B cell (primary cell): ENCODE data around the gene CCDC183. TPM values are rescaled to one million over a fixed set of nuclear protein-coding genes. Genes with fewer than 3 reads are reported as not detected.

Experiments used
- ATAC-seq: fragments of 200-7000 bp; cut with Tn5 transposase; one replicate; pipeline ENCODE4 v1.10.0; 2021; ENCODE audit warnings: low read depth, mild to moderate bottlenecking, moderate number of reproducible peaks, moderate library complexity
- CTCF ChIA-PET: fragments of 350-600 bp; sonication (Branson Sonifier 250); formaldehyde crosslinking; loops from one replicate; lab custom pipeline; 2021; ENCODE audit warnings: antibody characterized with exemption, inconsistent platforms; lab: Charles Lee
- POLR2A ChIA-PET: fragments of 350-600 bp; sonication (Branson Sonifier 250); formaldehyde crosslinking; loops from one replicate; lab custom pipeline; 2021; ENCODE audit warnings: antibody characterized with exemption; lab: Charles Lee
- DNase-seq: peaks from one replicate; pipeline ENCODE4 v3.0.0; 2013
- H2AFZ ChIP-seq: 2 replicates; pipeline ENCODE4 v1.6.1; 2012; ENCODE audit warnings: mild to moderate bottlenecking, low read depth, low read length; ENCODE audit not compliant: insufficient read depth, poor library complexity, severe bottlenecking
- H3K27ac ChIP-seq, 2 donors: 1 replicate in 1 of 2; 2 replicates in 1 of 2; pipeline ENCODE4 v1.5.1; 2012 to 2013; ENCODE audit warnings: low read length in 2 of 2, mild to moderate bottlenecking in 2 of 2, moderate library complexity in 1 of 2
- H3K27me3 ChIP-seq, 4 experiments: fragments of 200-600 bp in 1 of 4; sonication (generic) in 1 of 4; replicated peaks in 1 of 4; 1 replicate in 2 of 4; 2 replicates in 2 of 4; pipeline versions ENCODE4 v1.6.1 to v1.7.0; 2013 to 2016; ENCODE audit warnings: low read length in 3 of 4, mild to moderate bottlenecking in 2 of 4, mixed read lengths in 1 of 4, moderate library complexity in 1 of 4; ENCODE audit not compliant: insufficient read depth in 4 of 4, control insufficient read depth in 3 of 4; ENCODE audit errors: control extremely low read depth in 1 of 4
- H3K36me3 ChIP-seq, 2 experiments: replicated peaks in 1 of 2; 1 replicate in 1 of 2; 2 replicates in 1 of 2; pipeline versions ENCODE4 v1.6.1 to v1.7.1; 2013; ENCODE audit warnings: low read length in 1 of 2; ENCODE audit not compliant: insufficient read depth in 2 of 2, control insufficient read depth in 1 of 2; ENCODE audit errors: control extremely low read depth in 1 of 2, extremely low read depth in 1 of 2
- H3K4me1 ChIP-seq, 2 donors: fragments of 200-600 bp in 1 of 2; sonication (generic) in 1 of 2; 1 replicate in 1 of 2; 2 replicates in 1 of 2; pipeline versions ENCODE4 v1.5.1 to v1.6.1; 2013 to 2017; ENCODE audit warnings: low read length in 2 of 2; ENCODE audit not compliant: control insufficient read depth in 2 of 2, insufficient read depth in 2 of 2
- H3K4me2 ChIP-seq: replicated peaks from 2 replicates; pipeline ENCODE3; 2012; ENCODE audit warnings: mild to moderate bottlenecking, low read depth, low read length; ENCODE audit not compliant: poor library complexity, severe bottlenecking
- H3K4me3 ChIP-seq, 5 experiments: fragments of 200-600 bp in 1 of 5; sonication (generic) in 1 of 5; 1 replicate in 3 of 5; 2 replicates in 2 of 5; pipeline versions ENCODE4 v1.5.1 to v1.7.0; 2011 to 2016; ENCODE audit warnings: low read length in 4 of 5, mild to moderate bottlenecking in 4 of 5, low read depth in 2 of 5, control low read depth in 1 of 5, moderate library complexity in 1 of 5; ENCODE audit not compliant: insufficient read depth in 1 of 5; ENCODE audit errors: control extremely low read depth in 1 of 5, extremely low read depth in 1 of 5
- H3K79me2 ChIP-seq: fragments of 200-600 bp; sonication (generic); one replicate; pipeline ENCODE4 v1.6.0; 2016; ENCODE audit warnings: low read length; ENCODE audit not compliant: control insufficient read depth, insufficient read depth
- H3K9ac ChIP-seq: fragments of 200-600 bp; sonication (generic); 2 replicates; pipeline ENCODE4 v1.6.1; 2017; ENCODE audit warnings: mild to moderate bottlenecking, low read length, moderate library complexity
- H3K9me3 ChIP-seq, 3 donors: one replicate each; pipeline versions ENCODE4 v1.6.1 to v1.7.1; 2013; ENCODE audit warnings: low read length in 2 of 3; ENCODE audit not compliant: control insufficient read depth in 2 of 3, insufficient read depth in 1 of 3; ENCODE audit errors: control extremely low read depth in 1 of 3
- H4K20me1 ChIP-seq: 2 replicates; pipeline ENCODE4 v1.6.0; 2012; ENCODE audit warnings: mild to moderate bottlenecking, low read length; ENCODE audit not compliant: insufficient read depth, control insufficient read depth, poor library complexity, severe bottlenecking
- H3K27ac Mint-ChIP-seq: one replicate; pipeline ENCODE4 v1.8.0; 2021; ENCODE audit warnings: mixed read lengths
- H3K27me3 Mint-ChIP-seq: one replicate; pipeline ENCODE4 v1.8.0; 2021; ENCODE audit warnings: mixed read lengths
- H3K4me1 Mint-ChIP-seq: one replicate; pipeline ENCODE4 v1.8.0; 2021; ENCODE audit warnings: mixed read lengths
- H3K4me3 Mint-ChIP-seq: one replicate; pipeline ENCODE4 v1.8.0; 2021; ENCODE audit warnings: mixed read lengths
- H3K9me3 Mint-ChIP-seq: one replicate; pipeline ENCODE4 v1.8.0; 2022; ENCODE audit warnings: mixed read lengths; ENCODE audit not compliant: insufficient read depth
- EZH2 ChIP-seq: IDR thresholded peaks from 2 replicates; pipeline ENCODE4 v1.6.1; 2012; ENCODE audit warnings: borderline replicate concordance, low read depth, mild to moderate bottlenecking, moderate library complexity, low read length; ENCODE audit not compliant: insufficient read depth, poor library complexity, severe bottlenecking
- WGBS: methylation state at CpG from one replicate; pipeline ENCODE4 v1.1.5; 2013; ENCODE audit warnings: missing lambda C conversion rate; ENCODE audit not compliant: insufficient coverage; 5-methylcytosine and 5-hydroxymethylcytosine counted together
- intact Hi-C: fragments of 100-400 bp; cut with micrococcal nuclease; formaldehyde crosslinking; loops from one replicate; pipeline ENCODE4 v1.10.0; 2022
- polyA plus RNA-seq: library from polyadenylated mRNA; depleted of rRNA; stranded (reverse); fragments of >200 nt; gene quantifications from 2 replicates; pipeline ENCODE4 v1.2.3, GENCODE V29; 2012
- total RNA-seq, 2 donors: library from RNA; stranded (reverse); fragments of 120-200 nt in 1 of 2; gene quantifications; 1 replicate in 1 of 2; 2 replicates in 1 of 2; pipeline versions ENCODE4 v1.2.3 to v1.2.4, GENCODE V29; 2013 to 2022
- TF ChIP-seq, protein P1 (sequence below): fragments of 200-600 bp; IDR thresholded peaks from one replicate; pipeline ENCODE4 v1.8.0; 2022; ENCODE audit warnings: antibody characterized with exemption, mild to moderate bottlenecking

Gene CCDC183
- total and polyA plus RNA-seq, 2 donors (not counting 1 experiment from before 2014, with no cell fraction given) = 1.8 to 4.9 TPM

DNA sequence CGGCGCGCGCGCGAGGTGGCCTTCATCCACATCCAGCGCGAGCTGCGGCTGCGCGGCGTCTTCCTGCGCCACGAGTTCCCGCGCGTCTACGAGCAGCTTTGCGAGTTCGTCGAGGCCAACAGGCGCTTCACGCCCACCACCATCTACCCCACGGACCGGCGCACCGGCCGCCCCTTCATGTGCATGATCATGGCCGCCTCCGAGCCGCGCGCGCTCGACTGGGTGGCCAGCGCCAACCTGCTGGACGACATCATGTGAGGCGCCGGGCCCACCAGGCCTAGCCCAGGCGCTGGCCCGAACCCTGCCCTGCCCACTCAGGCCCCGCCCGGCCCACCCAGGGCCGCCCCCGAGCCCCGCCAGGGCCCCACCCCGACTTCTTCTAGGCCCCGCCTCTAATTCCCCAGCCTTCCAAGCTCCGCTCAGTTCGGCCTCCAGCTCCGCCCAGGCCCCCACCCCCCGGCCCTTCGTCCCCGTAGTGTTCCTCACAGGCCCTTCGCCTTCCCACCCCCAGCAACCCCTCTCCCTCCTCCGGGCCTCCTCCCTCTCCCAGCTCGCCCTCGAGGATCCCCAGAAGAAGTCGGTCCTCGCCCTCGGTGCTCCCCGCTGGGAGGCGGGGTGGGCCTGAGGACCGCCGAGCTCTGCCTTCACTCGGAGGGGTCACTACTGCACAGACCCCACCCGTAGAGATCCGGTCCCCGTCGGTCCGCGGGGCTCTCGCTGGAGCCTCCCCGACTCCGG, 51.1 kb downstream of the CCDC183 start:
- H3K36me3 ChIP-seq = peaks cover 0 to 4% of the 10 kb centered on the region in 2 experiments
- peaks cover 29% of the 10 kb centered on the region for H4K20me1 ChIP-seq
- Mint-ChIP-seq H3K27me3 (peaks cover 7% of the 10 kb centered on the region), H3K4me3 (peak overlapping the region; percentile 96), H3K27ac (peak overlapping the region; percentile 84), H3K4me1 (peaks cover 29% of the 10 kb centered on the region), H3K9me3 (no peaks in the 10 kb centered on the region)
- ATAC-seq (no peak), DNase-seq (peak; percentile 53)
- POLR2A ChIA-PET = interaction anchor here (0.6 to 0.7 kb wide), 2 partner anchors 20 to 79 kb away, joined by 8 to 10 read pairs; no protein-coding TSS in a partner anchor
- peaks cover 2% of the 10 kb centered on the region for H3K79me2 ChIP-seq
- peak overlapping the region in 4 of 5 experiments; percentile 73 to 87 (median 84) for H3K4me3 ChIP-seq
- peaks cover 49 to 51% of the 10 kb centered on the region in 2 donors for H3K4me1 ChIP-seq
- intact Hi-C loops = loop anchor here (5.0 kb wide), 1 partner anchor 55 kb away; no protein-coding TSS in a partner anchor
- H3K27ac ChIP-seq = no peak overlapping the region
- peak overlapping the region; percentile 99 for H3K4me2 ChIP-seq
- TF ChIP-seq, protein P1, sequence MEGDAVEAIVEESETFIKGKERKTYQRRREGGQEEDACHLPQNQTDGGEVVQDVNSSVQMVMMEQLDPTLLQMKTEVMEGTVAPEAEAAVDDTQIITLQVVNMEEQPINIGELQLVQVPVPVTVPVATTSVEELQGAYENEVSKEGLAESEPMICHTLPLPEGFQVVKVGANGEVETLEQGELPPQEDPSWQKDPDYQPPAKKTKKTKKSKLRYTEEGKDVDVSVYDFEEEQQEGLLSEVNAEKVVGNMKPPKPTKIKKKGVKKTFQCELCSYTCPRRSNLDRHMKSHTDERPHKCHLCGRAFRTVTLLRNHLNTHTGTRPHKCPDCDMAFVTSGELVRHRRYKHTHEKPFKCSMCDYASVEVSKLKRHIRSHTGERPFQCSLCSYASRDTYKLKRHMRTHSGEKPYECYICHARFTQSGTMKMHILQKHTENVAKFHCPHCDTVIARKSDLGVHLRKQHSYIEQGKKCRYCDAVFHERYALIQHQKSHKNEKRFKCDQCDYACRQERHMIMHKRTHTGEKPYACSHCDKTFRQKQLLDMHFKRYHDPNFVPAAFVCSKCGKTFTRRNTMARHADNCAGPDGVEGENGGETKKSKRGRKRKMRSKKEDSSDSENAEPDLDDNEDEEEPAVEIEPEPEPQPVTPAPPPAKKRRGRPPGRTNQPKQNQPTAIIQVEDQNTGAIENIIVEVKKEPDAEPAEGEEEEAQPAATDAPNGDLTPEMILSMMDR = no peak
- no peak for TF ChIP-seq EZH2
- CTCF ChIA-PET = interaction anchor here (1.0 to 1.1 kb wide), 3 partner anchors 97 to 182 kb away, joined by 3 to 5 read pairs (median 3); partner anchors contain the start of gene FBXW5
- WGBS = 9% methylated on average over 67 of the region's 75 CpGs
- H3K9me3 ChIP-seq = peaks cover 0 to 25% (median 0%) of the 10 kb centered on the region in 3 donors
- H3K27me3 ChIP-seq = peaks cover 0 to 39% (median 12%) of the 10 kb centered on the region in 4 experiments
- H3K9ac ChIP-seq = peak overlapping the region; percentile 84
- peak overlapping the region; percentile 97 for H2AFZ ChIP-seq
